ENCODE data around the gene DPPA4. TPM values are rescaled to one million over a fixed set of nuclear protein-coding genes. Genes with fewer than 3 reads are reported as not detected.

DPPA4 gene
- total RNA-seq: 100 to 1,000 TPM; 132 to 284 TPM
- 159 TPM for polyA plus RNA-seq (2013, experiment 1 of 2)
- 126 TPM for polyA plus RNA-seq (2013, experiment 2 of 2)
- long read RNA-seq, experiment 1, transcript DPPA4-201 (7 exons, 2,817 nt): major isoform, 15 of 52 reads
- long read RNA-seq, experiment 1, partial matches to known transcripts: 13 of 52 reads
- long read RNA-seq, experiment 1, other reads (novel, unspliced or antisense): 24 of 52 reads
- long read RNA-seq, experiment 2, transcript DPPA4-201 (7 exons, 2,817 nt): major isoform, 116 of 175 reads
- long read RNA-seq, experiment 2, partial matches to known transcripts: 3 of 175 reads
- long read RNA-seq, experiment 2, other reads (novel, unspliced or antisense): 49 of 175 reads
- long read RNA-seq, experiment 3, transcript DPPA4-202 (6 exons, 1,087 nt): minor isoform, 5 of 640 reads
- long read RNA-seq, experiment 3, transcript DPPA4-201 (7 exons, 2,817 nt): major isoform, 526 of 640 reads
- long read RNA-seq, experiment 3, partial matches to known transcripts: 28 of 640 reads
- long read RNA-seq, experiment 3, other reads (novel, unspliced or antisense): 73 of 640 reads
- long read RNA-seq, experiment 4, transcript DPPA4-201 (7 exons, 2,817 nt): major isoform, 76 of 114 reads
- long read RNA-seq, experiment 4, transcript DPPA4-203 (2 exons, 3,043 nt): minor isoform, 7 of 114 reads
- long read RNA-seq, experiment 4, partial matches to known transcripts: 18 of 114 reads
- long read RNA-seq, experiment 4, other reads (novel, unspliced or antisense): 12 of 114 reads

- Histone ChIP-seq H3K27ac (ENCODE audit: low read depth, low read length) (peak within 1 kb of the TSS; percentile 89), H3K9me3 (ENCODE audit: control insufficient read depth, low read length) (no peaks in the 10 kb centered on the region), H3K4me1 (ENCODE audit: control insufficient read depth, insufficient read depth, low read length) (no peaks in the 10 kb centered on the region), H3K27me3 (ENCODE audit: control insufficient read depth, insufficient read depth, low read length, poor library complexity, severe bottlenecking) (no peaks in the 10 kb centered on the region), H3K9ac (ENCODE audit: extremely low read depth, low read length, poor library complexity, severe bottlenecking) (peak within 1 kb of the TSS; percentile 94), H3K4me3 (ENCODE audit: low read length) (peak within 1 kb of the TSS; percentile 95), H3K36me3 (ENCODE audit: control insufficient read depth, insufficient read depth, low read length) (peaks cover 18% of the 10 kb centered on the region)
- Mint-ChIP-seq H3K9me3 (no peaks in the 10 kb centered on the region), H3K27ac (peak within 1 kb of the TSS; percentile 96), H3K36me3 (ENCODE audit: low read depth) (peaks cover 36% of the 10 kb centered on the region), H3K4me3 (peak within 1 kb of the TSS; percentile 92), H3K4me1 (peaks cover 36% of the 10 kb centered on the region), H3K27me3 (ENCODE audit: insufficient read depth) (no peaks in the 10 kb centered on the region)
- DNase-seq: peak; percentile 87
- TF ChIP-seq CTCF (conservative IDR thresholded peaks at IDR 0.05): no peak
- WGBS, 2 experiments (ENCODE audit: insufficient coverage in 1 of 2, insufficient read length in 1 of 2): 5% methylated on average over 5 of the region's 5 CpGs; no CpG with 5 or more reads in 1 of the 2 experiments
Measured at GRCh38 chr3:109337393-109337792, at the start of gene DPPA4. TSS of gene DPPA4 (minus strand) at chr3:109337546. CDS start at chr3:109337517, 29 bp downstream.

DNA sequence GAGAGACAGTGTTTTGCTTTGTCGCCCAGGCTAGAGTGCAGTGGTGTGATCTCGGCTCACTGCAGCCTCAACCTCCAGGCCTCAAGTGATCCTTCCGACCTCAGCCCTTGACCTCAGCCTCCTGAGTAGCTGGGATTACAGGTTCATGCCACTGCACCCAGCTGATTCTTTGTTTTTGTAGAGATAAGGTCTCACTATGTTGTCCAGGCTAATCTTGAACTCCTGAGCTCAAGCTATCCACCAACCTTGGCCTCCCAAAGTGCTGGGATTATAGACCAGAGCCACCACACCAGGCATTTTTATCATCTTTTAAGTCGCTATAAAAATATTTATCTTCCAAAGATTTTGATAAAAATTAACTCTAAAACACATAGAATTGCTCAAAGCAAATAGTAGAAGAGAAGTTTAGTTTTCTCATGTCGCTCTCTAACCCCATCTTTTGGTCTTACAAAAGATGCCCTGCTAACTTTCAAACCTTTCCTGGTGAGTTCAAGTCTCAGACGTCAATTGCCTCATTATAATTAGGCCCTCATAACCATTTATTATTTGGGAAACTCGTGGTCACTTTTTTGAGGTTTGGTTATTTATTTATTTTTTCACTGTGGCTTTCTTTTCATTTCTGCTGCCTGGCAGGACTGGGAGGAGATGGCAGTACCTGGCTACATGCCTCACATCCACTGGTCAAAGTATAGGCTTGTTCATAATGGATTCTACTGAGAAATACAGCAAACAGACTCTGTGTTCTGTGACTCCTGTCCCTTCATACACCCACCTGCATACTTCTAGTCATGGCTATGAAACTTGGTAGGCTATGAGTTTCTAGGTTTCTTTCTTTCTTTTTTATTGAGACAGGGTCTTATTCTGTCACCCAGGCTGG lies 48.3 kb upstream of the DPPA4 start:
- Histone ChIP-seq H3K27ac (ENCODE audit: low read depth, low read length) (no peak overlapping the region), H3K4me3 (ENCODE audit: low read length) (no peak overlapping the region), H3K4me1 (ENCODE audit: control insufficient read depth, insufficient read depth, low read length) (no peaks in the 10 kb centered on the region), H3K9ac (ENCODE audit: extremely low read depth, low read length, poor library complexity, severe bottlenecking) (no peak overlapping the region), H3K27me3 (ENCODE audit: control insufficient read depth, insufficient read depth, low read length, poor library complexity, severe bottlenecking) (no peaks in the 10 kb centered on the region), H3K9me3 (ENCODE audit: control insufficient read depth, low read length) (no peaks in the 10 kb centered on the region), H3K36me3 (ENCODE audit: control insufficient read depth, insufficient read depth, low read length) (no peaks in the 10 kb centered on the region)
- 80 to 81% methylated on average over 4 to 7 of the region's 7 CpGs for WGBS, 2 experiments (ENCODE audit: insufficient coverage in 1 of 2, insufficient read length in 1 of 2)
- peak; percentile 49 for DNase-seq
- Mint-ChIP-seq H3K27me3 (ENCODE audit: insufficient read depth) (no peaks in the 10 kb centered on the region), H3K27ac (no peak overlapping the region), H3K36me3 (ENCODE audit: low read depth) (no peaks in the 10 kb centered on the region), H3K9me3 (peaks cover 1% of the 10 kb centered on the region), H3K4me1 (peaks cover 12% of the 10 kb centered on the region), H3K4me3 (no peak overlapping the region)
- TF ChIP-seq CTCF (conservative IDR thresholded peaks at IDR 0.05): no peak

DNA sequence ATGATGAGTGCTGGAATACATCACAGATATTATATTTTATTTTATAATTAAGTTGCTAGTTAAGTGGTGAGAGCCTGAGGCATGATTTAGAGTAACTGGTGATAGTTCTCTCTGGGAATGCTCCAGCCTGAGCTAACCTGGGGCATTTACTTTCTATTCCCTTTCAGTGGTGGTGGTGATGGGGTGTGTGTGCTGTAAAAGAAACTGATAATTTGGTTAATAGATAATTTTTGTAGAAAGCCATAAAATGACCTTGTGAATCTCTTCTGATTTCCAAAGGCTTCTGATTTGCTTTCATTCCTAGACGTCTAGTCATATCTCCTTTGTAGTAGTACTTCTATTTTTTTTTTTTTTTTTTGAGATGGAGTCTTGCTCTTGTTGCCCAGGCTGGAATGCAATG lies 46.8 kb upstream of the DPPA4 start:
- Histone ChIP-seq H3K36me3 (ENCODE audit: control insufficient read depth, insufficient read depth, low read length) (no peaks in the 10 kb centered on the region), H3K27ac (ENCODE audit: low read depth, low read length) (no peak overlapping the region), H3K27me3 (ENCODE audit: control insufficient read depth, insufficient read depth, low read length, poor library complexity, severe bottlenecking) (no peaks in the 10 kb centered on the region), H3K9ac (ENCODE audit: extremely low read depth, low read length, poor library complexity, severe bottlenecking) (no peak overlapping the region), H3K4me3 (ENCODE audit: low read length) (no peak overlapping the region), H3K4me1 (ENCODE audit: control insufficient read depth, insufficient read depth, low read length) (no peaks in the 10 kb centered on the region), H3K9me3 (ENCODE audit: control insufficient read depth, low read length) (no peaks in the 10 kb centered on the region)
- WGBS, 2 experiments (ENCODE audit: insufficient coverage in 1 of 2, insufficient read length in 1 of 2): no CpG with 5 or more reads among the region's 1 CpG
- H3K4me3 Mint-ChIP-seq: no peak overlapping the region
- peaks cover 12% of the 10 kb centered on the region for H3K4me1 Mint-ChIP-seq
- H3K27me3 Mint-ChIP-seq (ENCODE audit: insufficient read depth): no peaks in the 10 kb centered on the region
- no peak for DNase-seq
- TF ChIP-seq CTCF (conservative IDR thresholded peaks at IDR 0.05): no peak
- no peaks in the 10 kb centered on the region for H3K36me3 Mint-ChIP-seq (ENCODE audit: low read depth)
- no peak overlapping the region for H3K27ac Mint-ChIP-seq
- peaks cover 1% of the 10 kb centered on the region for H3K9me3 Mint-ChIP-seq

Data from endodermal cell (in vitro differentiated cells).